GM15510 (cell line): ENCODE data around the gene LGR4.

Experiments used
- POLR2A ChIP-seq: IDR thresholded peaks from 3 replicates; pipeline ENCODE4 v1.6.1; 2011; ENCODE audit warnings: borderline replicate concordance; ENCODE audit not compliant: insufficient read length; ENCODE audit errors: extremely low read depth

Gene LGR4

DNA sequence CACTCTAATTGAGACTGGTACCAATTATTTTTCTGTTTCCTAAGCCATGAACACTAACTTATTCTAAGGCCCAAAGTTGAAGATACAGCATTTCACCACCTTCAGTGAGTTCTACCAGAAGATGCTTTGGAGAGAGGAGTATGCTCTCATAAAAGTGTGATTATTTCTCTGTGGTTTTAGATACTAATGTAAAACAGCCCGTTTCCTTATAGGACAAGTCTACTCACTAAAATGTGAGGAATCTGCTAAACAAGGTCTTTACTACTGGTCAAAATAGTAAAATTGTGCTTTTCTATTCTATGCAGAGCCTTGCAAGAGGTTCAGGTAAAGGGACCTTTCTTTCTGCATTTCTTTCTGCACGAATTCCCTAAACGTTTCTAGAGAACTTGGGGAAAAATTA is 2.4 kb downstream of the LGR4 start:
- no peak for TF ChIP-seq POLR2A

DNA sequence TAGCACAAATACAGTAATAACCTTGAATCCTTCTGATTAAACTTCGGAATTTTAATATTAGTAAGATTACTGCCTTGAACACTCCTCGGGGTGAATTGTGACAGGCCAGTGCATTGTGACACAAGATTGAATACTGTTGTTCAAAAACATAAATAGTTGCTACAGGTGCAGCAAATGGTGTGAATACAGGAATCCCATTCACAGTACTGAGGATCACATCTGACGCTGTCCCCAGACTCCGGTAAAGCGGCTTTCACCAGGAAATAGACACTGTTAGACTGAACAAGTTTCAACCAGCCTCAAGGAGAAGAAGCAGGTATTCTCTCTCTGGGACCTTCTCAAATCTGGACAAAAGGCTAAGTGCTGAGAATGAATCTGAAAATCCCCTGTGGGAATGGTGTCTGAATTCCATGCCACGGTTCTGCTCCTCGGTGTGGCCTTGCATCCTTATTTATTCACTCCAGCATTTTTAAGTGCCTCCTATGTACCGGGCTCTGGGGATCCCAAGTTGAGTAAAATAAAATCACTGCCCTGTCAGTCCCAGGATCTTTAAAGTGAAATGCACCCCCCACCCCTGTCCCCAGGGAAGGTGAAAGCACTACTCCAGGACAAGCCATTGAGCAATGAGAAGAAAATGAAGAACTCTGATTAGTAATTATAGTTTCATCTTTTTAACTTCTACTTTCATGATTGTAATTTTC is 3.4 kb downstream of the LGR4 start:
- no peak for TF ChIP-seq POLR2A

DNA sequence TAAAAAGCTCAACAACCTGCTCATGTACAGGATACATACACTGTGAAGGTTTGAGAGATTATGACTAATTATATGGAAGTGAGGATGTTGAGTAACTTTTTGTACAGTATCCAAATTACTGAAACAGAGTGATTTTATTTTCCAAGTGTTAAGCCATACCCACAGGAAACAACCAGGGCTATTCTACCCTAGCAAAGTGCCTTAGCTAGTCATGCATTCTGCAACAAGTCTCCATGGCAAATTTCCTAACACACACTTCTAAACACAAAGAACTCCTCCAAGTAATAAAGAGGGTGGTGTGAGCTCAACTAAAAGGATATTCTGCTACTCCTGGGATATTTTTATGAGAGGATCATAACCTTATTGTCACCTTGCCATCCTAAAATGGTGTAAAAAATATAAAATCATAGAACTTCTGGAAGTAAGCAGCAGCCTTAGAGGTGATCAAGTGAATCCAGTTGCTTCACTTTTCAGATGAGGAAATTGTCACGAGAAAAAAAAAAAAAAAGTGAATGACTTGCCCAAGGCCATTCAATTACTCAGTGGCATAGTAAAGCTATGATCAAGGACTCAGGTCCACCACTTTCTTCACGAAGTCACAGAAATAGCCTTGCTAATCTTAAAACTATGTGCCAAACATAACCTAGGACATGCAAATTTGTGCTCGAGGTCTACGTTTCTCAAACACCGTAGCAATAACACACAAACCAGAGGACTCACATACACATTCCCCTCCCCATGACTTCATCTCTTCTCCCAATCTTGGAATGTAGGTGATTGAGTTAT is 4.2 kb downstream of the LGR4 start:
- TF ChIP-seq POLR2A: no peak

DNA sequence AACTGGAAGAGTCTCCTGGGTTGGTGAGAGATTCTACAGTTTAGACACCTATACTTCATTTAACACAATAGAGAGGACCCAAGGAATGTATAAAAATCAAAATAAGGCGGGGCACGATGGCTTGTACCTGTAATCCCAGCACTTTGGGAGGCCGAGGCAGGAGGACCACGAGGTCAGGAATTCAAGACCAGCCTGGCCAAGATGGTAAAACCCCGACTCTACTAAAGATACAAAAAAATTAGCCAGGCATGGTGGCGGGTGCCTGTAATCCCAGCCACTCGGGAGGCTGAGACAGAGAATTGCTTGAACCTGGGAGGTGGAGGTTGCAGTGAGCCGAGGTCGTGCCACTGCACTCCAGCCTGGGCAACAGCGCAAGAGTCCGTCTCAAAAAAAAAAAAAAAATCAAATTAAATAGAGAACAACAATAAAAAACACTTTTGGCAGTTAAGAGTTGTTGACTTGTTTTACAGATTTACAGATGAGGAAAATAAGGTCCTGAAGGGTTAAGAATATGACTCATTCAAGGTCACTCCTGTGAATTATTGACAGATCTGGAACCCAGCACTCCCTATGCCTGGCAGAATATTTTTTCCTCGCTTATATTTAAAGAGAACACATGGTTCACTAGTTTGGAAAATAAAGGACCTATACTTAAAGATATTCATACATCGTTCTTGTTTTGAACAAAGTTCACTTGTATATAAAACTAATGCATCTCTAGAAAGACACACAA is 5.2 kb downstream of the LGR4 start:
- TF ChIP-seq POLR2A: no peak

DNA sequence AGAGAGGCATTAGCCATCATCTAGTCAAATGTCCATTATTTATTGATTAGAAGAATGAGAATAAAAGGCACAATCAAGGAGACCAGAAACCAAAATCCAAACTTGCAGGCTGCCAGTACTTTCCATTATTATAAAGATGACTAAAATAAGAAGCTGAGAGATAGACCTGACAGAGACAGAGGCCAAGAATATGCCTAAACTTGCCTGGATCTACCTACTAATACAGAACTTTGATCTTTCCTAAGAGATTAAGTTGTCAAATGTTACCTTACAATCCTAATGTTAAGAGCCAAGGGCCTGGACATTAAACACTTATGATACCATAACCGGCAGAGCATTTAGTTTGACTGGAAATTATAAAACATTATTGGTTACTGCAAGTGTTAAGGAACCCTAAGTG is 6.2 kb downstream of the LGR4 start:
- TF ChIP-seq POLR2A: no peak

DNA sequence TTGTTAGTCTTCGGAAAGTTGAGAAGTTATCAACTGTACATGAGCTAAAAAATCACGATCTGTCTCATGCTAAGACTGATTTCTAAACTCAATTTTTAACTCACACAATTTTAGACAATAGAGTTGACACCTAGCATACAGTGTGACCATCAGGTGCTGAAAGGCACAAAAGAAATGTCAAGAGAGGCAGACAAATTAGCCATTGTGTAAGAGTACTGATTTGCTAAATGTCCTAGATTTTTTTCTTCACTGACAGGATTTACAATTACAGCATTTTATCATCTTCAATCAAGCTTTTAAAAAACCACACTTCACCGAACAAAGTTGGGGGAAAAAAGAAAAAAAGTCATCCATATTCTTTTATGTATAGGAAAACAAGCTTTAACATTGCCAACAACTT is 7.0 kb downstream of the LGR4 start:
- TF ChIP-seq POLR2A: no peak

DNA sequence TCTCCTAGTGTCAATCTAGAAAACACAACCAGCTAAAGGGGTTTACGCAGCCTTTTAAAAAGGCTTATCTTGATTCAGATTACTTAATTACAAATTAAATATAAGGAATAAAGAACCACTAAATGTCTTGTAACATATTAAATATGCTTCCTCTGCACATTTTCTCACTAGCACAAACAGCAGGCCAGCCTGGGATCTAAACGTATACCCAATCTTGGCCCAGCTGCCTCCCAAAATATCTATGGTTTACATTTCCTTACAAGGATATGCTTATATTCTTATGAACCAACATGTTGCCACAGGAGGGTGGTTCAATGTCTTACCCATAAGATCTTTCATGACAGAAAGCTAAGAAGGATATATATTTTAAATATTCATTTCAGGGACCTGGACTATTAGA is 7.7 kb downstream of the LGR4 start:
- TF ChIP-seq POLR2A: no peak

DNA sequence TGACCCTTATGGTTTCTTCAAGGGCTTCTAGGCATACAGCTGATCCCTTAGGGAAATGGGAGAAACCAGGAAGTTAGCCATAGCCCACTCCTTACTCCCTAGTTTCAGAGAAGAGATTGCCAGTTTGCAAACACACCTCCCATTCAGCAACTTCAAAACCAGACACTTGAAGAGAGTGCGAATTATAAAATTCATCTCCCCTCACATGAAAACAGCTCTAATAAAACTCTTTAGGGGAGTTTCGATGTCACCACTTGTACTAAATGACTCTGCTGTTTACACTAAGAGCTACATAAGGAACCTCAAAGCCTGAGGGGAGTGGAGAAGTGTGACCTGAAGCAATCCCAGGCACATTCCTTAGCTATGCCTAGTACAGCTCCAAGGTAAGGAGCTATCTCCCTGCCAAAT is 8.3 kb downstream of the LGR4 start:
- no peak for TF ChIP-seq POLR2A

DNA sequence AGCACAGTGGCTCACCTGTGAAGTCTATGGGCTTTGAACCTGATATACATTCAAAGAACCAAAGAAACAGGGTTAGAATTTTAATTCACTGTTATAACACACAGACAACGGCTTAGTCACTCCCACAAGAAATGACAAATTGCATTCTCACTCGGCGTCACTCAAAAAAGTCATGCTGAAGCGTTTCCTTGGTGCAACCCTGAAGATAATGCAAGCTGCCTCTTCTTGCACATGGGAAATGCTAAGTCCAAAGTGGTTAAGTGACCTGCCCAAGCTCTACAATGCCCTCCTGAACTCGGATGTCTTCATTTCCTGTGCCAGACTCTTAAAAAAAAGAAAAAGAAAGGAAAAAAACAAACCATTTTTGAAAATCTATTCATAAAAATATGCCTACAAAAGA is 10.0 kb downstream of the LGR4 start:
- no peak for TF ChIP-seq POLR2A

DNA sequence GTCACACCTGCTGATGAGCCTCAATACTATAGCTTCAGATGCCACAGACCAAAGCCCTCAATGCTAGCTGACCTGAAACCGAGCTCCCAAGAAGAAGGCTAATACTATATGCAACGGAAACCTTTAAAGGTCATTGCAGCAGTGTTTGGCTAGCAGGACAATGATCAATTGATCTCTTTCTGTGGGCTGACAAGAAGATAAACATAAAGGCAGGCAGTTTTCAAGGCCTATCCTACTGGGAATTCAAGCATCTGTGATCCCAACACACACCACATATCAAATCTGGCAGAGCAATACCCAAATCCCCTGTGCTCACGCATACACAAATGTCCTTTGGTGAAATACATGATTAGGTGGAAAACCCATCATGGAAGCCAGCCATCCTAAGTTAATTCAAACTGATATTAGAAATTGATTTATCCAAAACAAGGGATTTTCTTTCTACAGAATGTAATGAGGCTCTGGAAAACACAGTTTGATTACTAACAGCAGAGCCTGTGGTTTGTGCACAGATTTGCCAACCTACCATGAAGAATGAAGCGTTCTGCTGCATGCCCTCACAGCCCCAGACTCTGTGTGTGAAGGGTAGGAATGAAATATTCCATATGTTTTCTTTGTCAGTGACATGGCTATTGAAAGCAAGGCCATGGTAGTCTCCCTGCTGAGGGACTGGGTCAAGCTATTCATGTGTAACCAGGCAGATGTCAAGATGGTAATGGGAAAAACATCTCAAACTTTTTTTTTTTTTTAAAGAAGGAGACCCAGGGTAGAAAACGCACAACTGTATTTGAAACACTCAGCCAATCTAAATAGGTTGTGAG is 12.2 kb downstream of the LGR4 start:
- no peak for TF ChIP-seq POLR2A

DNA sequence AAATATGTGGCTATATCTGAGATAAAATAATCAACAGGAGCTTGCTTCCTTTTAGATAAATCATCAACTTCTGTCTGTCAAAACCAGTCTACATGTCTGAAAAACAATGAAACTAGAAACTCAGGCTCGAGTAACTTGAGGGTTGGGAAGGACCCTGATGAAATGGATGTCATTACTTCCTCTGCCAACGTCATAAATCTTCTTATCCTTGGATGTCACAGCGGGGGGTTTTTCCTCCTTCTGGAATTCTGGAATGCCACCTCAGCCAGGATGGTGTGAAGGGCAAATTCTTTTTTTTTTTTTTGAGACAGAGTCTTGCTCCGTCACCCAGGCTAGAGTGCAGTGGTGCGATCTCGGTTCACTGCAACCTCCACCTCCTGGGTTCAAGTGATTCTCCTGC is 13.4 kb downstream of the LGR4 start:
- TF ChIP-seq POLR2A: no peak

DNA sequence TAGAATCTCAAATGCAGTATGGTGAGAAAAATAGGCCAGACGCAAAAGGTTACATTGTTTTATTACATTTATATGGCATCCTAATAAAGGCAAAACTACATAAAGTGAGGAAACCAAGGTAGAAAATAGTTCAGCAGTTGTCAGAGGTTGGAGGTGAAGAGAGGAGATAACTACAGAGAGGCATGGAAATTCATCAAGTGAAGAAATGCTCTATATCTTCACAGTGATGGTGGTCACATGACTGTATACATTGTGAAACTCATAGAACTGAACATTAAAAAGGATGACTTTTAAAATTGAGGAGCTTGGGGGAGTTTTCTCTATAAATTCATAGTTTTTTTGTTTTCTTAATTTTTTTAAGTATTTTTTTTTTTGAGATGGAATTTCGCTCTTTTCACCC is 14.4 kb downstream of the LGR4 start:
- TF ChIP-seq POLR2A: no peak

DNA sequence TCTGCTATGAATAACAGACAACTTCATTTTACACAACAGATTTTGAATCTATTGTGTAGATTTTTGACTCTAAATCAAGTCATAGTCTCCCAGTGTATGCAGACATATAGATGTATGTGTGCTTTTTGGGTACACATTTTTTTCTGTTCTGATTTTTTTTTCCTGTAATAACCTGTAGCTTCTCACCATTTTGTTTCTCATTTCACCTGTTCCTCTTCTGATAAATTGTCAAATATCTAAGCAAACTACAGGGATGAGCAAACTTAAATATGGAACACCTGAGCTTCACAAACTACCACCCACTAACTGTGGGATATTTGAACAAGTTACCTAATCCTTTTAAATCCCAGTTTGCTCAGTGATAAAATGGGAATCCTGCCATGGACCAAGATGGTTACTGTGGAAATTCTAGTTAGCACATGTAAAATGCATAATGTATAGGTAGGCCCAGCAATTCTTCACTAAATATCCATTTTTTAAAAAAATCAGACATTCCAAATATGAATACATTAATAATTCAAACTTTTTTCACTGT is 15.7 kb downstream of the LGR4 start:
- TF ChIP-seq POLR2A: no peak

DNA sequence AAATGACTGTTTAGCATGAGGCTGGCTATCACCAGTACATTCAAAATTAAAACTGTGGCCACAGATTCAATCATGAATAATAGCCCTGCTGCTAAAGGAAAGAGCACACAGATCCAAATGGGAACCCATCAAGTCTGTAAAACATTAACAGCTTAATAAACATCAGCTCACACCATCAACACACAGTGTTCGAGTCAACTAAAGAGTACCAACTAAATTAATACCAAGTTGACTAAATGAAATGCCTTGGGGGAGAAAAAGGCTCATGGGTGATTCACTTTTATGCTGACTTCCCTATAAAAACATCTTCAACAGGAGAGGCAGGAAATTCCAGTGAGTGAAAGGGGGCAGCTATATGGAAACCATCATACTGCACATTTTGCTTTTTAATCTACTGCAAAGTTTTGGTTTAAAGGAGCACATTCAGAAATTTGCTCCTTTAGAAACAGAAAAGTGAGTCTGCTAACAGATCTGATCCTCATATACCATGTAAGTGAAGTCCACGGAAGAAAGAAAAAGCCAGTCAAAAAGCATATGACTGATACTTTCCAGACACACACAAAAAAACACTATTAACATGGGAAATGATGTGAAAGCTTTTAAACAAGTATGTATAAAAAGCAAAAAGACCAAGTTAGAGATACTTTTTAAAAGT is 16.3 kb downstream of the LGR4 start:
- TF ChIP-seq POLR2A: no peak
